ENCODE data around the gene AIG1. TPM values are rescaled to one million over a fixed set of nuclear protein-coding genes. Genes with fewer than 3 reads are reported as not detected.
"Not testable (repeated sequence)": the region's sequence is repeated elsewhere in the genome, so short reads cannot be mapped to it uniquely, and the experiment has no call there.

The AIG1 gene
- total and polyA plus RNA-seq, 2 donors from 2014 or later, result 57.3 to 146 TPM

DNA sequence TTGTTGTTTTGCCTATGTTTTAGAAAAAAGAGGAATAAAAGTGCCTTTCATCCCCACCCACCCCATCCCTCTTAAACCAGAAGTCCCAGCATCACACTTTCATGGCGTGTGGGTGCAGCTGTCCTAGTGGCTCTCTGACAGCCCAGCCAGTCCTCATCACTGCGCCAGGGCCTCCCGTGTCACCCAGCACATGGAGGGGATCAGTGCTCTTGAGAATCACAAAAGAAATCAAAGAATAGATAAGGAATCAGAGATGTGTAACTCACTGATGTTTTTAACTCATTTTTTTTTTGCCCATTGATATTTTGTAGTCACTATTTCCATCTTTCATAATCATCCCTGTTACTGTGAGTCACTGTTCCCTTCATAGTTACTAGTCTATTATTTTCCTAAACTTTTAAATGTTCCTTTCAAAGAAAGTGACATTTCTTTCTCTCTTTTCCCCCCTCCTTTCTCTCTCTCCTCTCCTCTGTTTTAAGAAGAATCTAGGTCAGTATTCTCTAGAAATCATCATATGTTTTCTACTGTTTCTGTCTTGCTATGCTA lies 78.6 kb downstream of the AIG1 start:
- intact Hi-C loops (cut with DNase I), result no loop called here
- H3K4me3 ChIP-seq (ENCODE audit: low read length in 3 of 3), result no peak overlapping the region
- H3K27me3 ChIP-seq (ENCODE audit: control insufficient read depth, insufficient read depth, low read length), result no peaks in the 10 kb centered on the region
- TF ChIP-seq, protein P1, sequence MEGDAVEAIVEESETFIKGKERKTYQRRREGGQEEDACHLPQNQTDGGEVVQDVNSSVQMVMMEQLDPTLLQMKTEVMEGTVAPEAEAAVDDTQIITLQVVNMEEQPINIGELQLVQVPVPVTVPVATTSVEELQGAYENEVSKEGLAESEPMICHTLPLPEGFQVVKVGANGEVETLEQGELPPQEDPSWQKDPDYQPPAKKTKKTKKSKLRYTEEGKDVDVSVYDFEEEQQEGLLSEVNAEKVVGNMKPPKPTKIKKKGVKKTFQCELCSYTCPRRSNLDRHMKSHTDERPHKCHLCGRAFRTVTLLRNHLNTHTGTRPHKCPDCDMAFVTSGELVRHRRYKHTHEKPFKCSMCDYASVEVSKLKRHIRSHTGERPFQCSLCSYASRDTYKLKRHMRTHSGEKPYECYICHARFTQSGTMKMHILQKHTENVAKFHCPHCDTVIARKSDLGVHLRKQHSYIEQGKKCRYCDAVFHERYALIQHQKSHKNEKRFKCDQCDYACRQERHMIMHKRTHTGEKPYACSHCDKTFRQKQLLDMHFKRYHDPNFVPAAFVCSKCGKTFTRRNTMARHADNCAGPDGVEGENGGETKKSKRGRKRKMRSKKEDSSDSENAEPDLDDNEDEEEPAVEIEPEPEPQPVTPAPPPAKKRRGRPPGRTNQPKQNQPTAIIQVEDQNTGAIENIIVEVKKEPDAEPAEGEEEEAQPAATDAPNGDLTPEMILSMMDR (IDR thresholded peaks at IDR 0.05; ENCODE audit: borderline replicate concordance, extremely low read depth, insufficient read depth), result no peak
- peaks cover 0 to 12% (median 8%) of the 10 kb centered on the region in 3 donors for H3K36me3 ChIP-seq (ENCODE audit: control insufficient read depth in 2 of 3, insufficient read depth in 3 of 3, low read length in 3 of 3)
- H3K9ac ChIP-seq (ENCODE audit: low read length in 3 of 3), result no peak overlapping the region
- DNase-seq, result no peak
- H3K27ac ChIP-seq (ENCODE audit: low read depth in 2 of 2, low read length in 2 of 2), result no peak overlapping the region
- no peaks in the 10 kb centered on the region for H3K9me3 ChIP-seq (ENCODE audit: control insufficient read depth in 2 of 3, insufficient read depth in 1 of 3, low read length in 3 of 3)
- no peak for FAIRE-seq
- no peaks in the 10 kb centered on the region for H3K4me1 ChIP-seq (ENCODE audit: control insufficient read depth in 2 of 3, insufficient read depth in 2 of 3, low read depth in 1 of 3, low read length in 3 of 3)

DNA sequence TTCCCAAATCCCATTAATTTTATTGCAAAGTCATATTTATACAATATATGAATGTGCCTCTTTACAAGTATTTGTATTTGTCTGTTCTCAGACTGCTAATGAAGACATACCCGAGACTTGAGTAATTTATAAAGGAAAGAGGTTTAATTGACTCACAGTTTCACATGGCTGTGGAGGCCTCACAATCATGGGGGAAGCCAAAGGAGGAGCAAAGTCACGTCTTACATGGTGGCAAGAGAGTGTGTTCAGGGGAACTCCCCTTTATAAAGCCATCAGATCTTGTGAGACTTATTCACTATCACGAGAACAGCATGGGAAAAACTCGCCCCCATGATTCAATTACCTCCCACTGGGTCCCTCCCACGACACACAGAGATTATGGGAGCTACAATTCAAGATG lies 79.2 kb downstream of the AIG1 start:
- DNase-seq; H3K27ac ChIP-seq (ENCODE audit: low read depth in 2 of 2, low read length in 2 of 2); FAIRE-seq; intact Hi-C loops (cut with DNase I); H3K4me1 ChIP-seq (ENCODE audit: control insufficient read depth in 2 of 3, insufficient read depth in 2 of 3, low read depth in 1 of 3, low read length in 3 of 3); H3K9ac ChIP-seq (ENCODE audit: low read length in 3 of 3); H3K27me3 ChIP-seq (ENCODE audit: control insufficient read depth, insufficient read depth, low read length); H3K4me3 ChIP-seq (ENCODE audit: low read length in 3 of 3); H3K9me3 ChIP-seq (ENCODE audit: control insufficient read depth in 2 of 3, insufficient read depth in 1 of 3, low read length in 3 of 3): not testable (repeated sequence)
- peaks cover 0 to 12% (median 8%) of the 10 kb centered on the region in 3 donors for H3K36me3 ChIP-seq (ENCODE audit: control insufficient read depth in 2 of 3, insufficient read depth in 3 of 3, low read length in 3 of 3)

DNA sequence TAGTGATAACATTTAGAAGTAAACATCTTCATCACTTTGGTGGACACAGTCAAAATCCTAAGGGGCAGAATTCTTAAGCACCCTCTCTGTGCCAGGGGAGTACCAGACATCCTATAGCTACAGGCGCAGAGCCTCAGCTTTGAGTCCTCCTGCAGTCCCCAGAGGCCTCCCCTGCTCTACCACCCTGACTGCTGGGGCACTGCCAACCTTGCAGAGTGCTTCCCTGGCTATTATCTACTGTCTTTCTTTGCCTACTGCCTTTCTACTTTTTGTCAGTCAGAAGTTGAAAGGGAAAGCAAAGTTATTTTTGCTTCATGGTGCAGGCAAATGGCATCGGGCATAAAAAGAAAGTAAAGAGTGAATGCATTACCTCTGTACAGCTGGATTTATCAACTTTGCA lies 80.1 kb downstream of the AIG1 start:
- H3K36me3 ChIP-seq (ENCODE audit: control insufficient read depth in 2 of 3, insufficient read depth in 3 of 3, low read length in 3 of 3), result peaks cover 0 to 12% (median 8%) of the 10 kb centered on the region in 3 donors
- H3K9ac ChIP-seq (ENCODE audit: low read length in 3 of 3), result no peak overlapping the region
- H3K9me3 ChIP-seq (ENCODE audit: control insufficient read depth in 2 of 3, insufficient read depth in 1 of 3, low read length in 3 of 3), result no peaks in the 10 kb centered on the region
- no peak overlapping the region for H3K4me3 ChIP-seq (ENCODE audit: low read length in 3 of 3)
- DNase-seq (no peak), FAIRE-seq (no peak)
- H3K4me1 ChIP-seq (ENCODE audit: control insufficient read depth in 2 of 3, insufficient read depth in 2 of 3, low read depth in 1 of 3, low read length in 3 of 3), result no peaks in the 10 kb centered on the region
- TF ChIP-seq, protein P1 (IDR thresholded peaks at IDR 0.05; ENCODE audit: borderline replicate concordance, extremely low read depth, insufficient read depth), result no peak
- intact Hi-C loops (cut with DNase I), result no loop called here
- H3K27me3 ChIP-seq (ENCODE audit: control insufficient read depth, insufficient read depth, low read length), result no peaks in the 10 kb centered on the region
- no peak overlapping the region for H3K27ac ChIP-seq (ENCODE audit: low read depth in 2 of 2, low read length in 2 of 2)

DNA sequence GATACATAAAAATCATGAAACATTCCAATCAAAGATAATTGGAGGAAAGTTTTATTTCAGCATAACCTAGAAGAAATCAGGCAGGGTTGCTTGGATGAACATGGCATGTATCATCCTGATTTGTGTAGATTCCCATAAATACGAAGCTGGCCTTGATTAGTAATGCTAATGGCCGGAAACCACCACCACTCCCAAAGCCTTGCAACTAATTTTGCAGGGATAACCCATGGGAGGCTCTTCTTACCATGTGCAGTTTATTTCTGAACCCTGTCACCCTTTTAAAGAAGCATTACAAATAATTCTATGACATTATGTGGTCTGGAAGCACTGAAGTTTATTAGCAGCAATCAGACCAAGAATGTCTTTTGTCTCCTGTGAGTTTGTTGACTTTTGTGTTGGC lies 80.8 kb downstream of the AIG1 start:
- H3K36me3 ChIP-seq (ENCODE audit: control insufficient read depth in 2 of 3, insufficient read depth in 3 of 3, low read length in 3 of 3), result peaks cover 0 to 12% (median 8%) of the 10 kb centered on the region in 3 donors
- H3K9me3 ChIP-seq (ENCODE audit: control insufficient read depth in 2 of 3, insufficient read depth in 1 of 3, low read length in 3 of 3), result no peaks in the 10 kb centered on the region
- H3K4me3 ChIP-seq (ENCODE audit: low read length in 3 of 3), result no peak overlapping the region
- TF ChIP-seq, protein P1 (IDR thresholded peaks at IDR 0.05; ENCODE audit: borderline replicate concordance, extremely low read depth, insufficient read depth), result no peak
- no peak for FAIRE-seq
- no peak overlapping the region for H3K9ac ChIP-seq (ENCODE audit: low read length in 3 of 3)
- DNase-seq, result no peak
- H3K4me1 ChIP-seq (ENCODE audit: control insufficient read depth in 2 of 3, insufficient read depth in 2 of 3, low read depth in 1 of 3, low read length in 3 of 3), result no peaks in the 10 kb centered on the region
- H3K27ac ChIP-seq (ENCODE audit: low read depth in 2 of 2, low read length in 2 of 2), result no peak overlapping the region
- intact Hi-C loops (cut with DNase I), result no loop called here
- no peaks in the 10 kb centered on the region for H3K27me3 ChIP-seq (ENCODE audit: control insufficient read depth, insufficient read depth, low read length)
